ENCODE data around the gene CRTAC1. TPM values are rescaled to one million over a fixed set of nuclear protein-coding genes. Genes with fewer than 3 reads are reported as not detected.

The CRTAC1 gene
- total RNA-seq, 1 experiment from 2014 or later, result 0.46 TPM

DNA sequence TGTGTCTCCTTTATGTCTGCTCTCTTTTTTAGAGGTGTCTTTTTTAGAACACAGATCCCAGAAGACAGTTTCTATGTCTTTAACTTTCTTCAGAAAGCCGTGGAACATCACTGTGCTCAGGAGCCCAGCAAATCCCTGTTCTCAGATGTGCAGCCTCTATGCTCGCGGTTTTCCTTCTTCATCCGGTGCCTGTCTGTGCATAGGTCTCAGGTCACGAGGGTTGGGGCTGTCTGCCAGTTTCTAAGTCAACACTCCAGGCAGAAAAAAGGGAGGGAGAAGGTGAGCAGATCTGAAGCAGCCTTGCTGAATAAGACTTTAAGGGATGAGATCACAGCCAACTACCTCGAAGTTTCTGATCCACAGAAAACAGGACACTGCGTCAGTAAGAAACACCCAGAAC, 68.5 kb downstream of the CRTAC1 start:
- WGBS (ENCODE audit: extremely low coverage, insufficient read length, low lambda C conversion rate), result no CpG with 5 or more reads among the region's 7 CpGs
- H2BK120ac ChIP-seq (ENCODE audit: low read depth, low read length, poor library complexity, severe bottlenecking), result no peak overlapping the region
- H3K27ac ChIP-seq (ENCODE audit: insufficient read length, low read depth, low read length), result no peak overlapping the region

More for the DNA sequence above, 68.5 kb downstream of the CRTAC1 start:
- Histone ChIP-seq H4K20me1 (ENCODE audit: control insufficient read depth, insufficient read depth, insufficient read length) (no peaks in the 10 kb centered on the region), H3K27me3 (ENCODE audit: insufficient read depth, low read length) (no peaks in the 10 kb centered on the region), H2BK15ac (ENCODE audit: low read depth, low read length) (no peak overlapping the region), H3K9me3 (ENCODE audit: control insufficient read depth, low read depth, low read length) (no peaks in the 10 kb centered on the region), H4K8ac (replicated peaks; ENCODE audit: insufficient read length, low read depth, low read length) (no peak overlapping the region), H3K56ac (ENCODE audit: insufficient read length, low read depth, low read length) (no peak overlapping the region), H3K23me2 (ENCODE audit: insufficient read length, low read depth, low read length, poor library complexity, severe bottlenecking) (no peaks in the 10 kb centered on the region), H3K4me2 (ENCODE audit: insufficient read depth, insufficient read length, low read length) (no peak overlapping the region), H4K91ac (ENCODE audit: insufficient read length, low read depth, low read length) (no peak overlapping the region), H3K4ac (ENCODE audit: low read depth, low read length) (no peak overlapping the region), H4K5ac (ENCODE audit: insufficient read length, low read depth, low read length) (no peak overlapping the region), H3K9ac (ENCODE audit: extremely low read depth, insufficient read length, low read length) (no peak overlapping the region), H2AFZ (ENCODE audit: low read length) (no peak overlapping the region), H2BK12ac (ENCODE audit: insufficient read length, low read depth, low read length) (no peak overlapping the region), H3T11ph (ENCODE audit: low read length) (no peak overlapping the region), H3K79me2 (ENCODE audit: insufficient read depth, low read length) (no peaks in the 10 kb centered on the region), H3K14ac (ENCODE audit: insufficient read depth, low read length) (no peak overlapping the region), H2BK20ac (ENCODE audit: low read depth, low read length, poor library complexity, severe bottlenecking) (no peak overlapping the region), H3K79me1 (ENCODE audit: insufficient read depth, low read depth, low read length, poor library complexity, severe bottlenecking) (no peaks in the 10 kb centered on the region), H2AK5ac (ENCODE audit: insufficient read length, low read length) (no peak overlapping the region), H3K4me1 (ENCODE audit: insufficient read depth, low read length) (peaks cover 5% of the 10 kb centered on the region; the same call in 1 of the 2 replicates), H2BK5ac (ENCODE audit: insufficient read length, low read length) (no peak overlapping the region), H3K18ac (ENCODE audit: insufficient read length, low read depth, low read length) (no peak overlapping the region), H3K23ac (ENCODE audit: insufficient read length, low read depth, low read length) (no peak overlapping the region)
- no peak overlapping the region for H3K27ac Mint-ChIP-seq
- peaks cover 38% of the 10 kb centered on the region for H3K27me3 Mint-ChIP-seq (ENCODE audit: low read depth)
- H3K9me3 Mint-ChIP-seq, result no peaks in the 10 kb centered on the region
- H3K4me1 Mint-ChIP-seq, result peaks cover 4 to 11% of the 10 kb centered on the region in 2 experiments
- no peak for DNase-seq
- TF ChIP-seq, protein P1, sequence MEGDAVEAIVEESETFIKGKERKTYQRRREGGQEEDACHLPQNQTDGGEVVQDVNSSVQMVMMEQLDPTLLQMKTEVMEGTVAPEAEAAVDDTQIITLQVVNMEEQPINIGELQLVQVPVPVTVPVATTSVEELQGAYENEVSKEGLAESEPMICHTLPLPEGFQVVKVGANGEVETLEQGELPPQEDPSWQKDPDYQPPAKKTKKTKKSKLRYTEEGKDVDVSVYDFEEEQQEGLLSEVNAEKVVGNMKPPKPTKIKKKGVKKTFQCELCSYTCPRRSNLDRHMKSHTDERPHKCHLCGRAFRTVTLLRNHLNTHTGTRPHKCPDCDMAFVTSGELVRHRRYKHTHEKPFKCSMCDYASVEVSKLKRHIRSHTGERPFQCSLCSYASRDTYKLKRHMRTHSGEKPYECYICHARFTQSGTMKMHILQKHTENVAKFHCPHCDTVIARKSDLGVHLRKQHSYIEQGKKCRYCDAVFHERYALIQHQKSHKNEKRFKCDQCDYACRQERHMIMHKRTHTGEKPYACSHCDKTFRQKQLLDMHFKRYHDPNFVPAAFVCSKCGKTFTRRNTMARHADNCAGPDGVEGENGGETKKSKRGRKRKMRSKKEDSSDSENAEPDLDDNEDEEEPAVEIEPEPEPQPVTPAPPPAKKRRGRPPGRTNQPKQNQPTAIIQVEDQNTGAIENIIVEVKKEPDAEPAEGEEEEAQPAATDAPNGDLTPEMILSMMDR (conservative IDR thresholded peaks at IDR 0.05), result no peak
- H3K36me3 Mint-ChIP-seq (ENCODE audit: insufficient read depth in 1 of 3, low read depth in 3 of 3), result no peaks in the 10 kb centered on the region
- H3K4me3 Mint-ChIP-seq, result no peak overlapping the region

All from H9 (cell line).